HEK293T (cell line): Measurements from ENCODE around the gene TMCC3.

Experiments
- BHLHE40 ChIP-seq: fragments of 450-650 bp; IDR thresholded peaks from 2 replicates; pipeline ENCODE4 v1.6.1; 2016; ENCODE audit warnings: mild to moderate bottlenecking, moderate library complexity, borderline replicate concordance
- ELF4 ChIP-seq: fragments of 450-650 bp; IDR thresholded peaks from 2 replicates; pipeline ENCODE4 v1.6.1; 2017; ENCODE audit warnings: antibody characterized with exemption
- FOXK2 ChIP-seq: fragments of 450-650 bp; IDR thresholded peaks from 2 replicates; pipeline ENCODE4 v1.6.1; 2016; ENCODE audit warnings: mild to moderate bottlenecking
- FOXM1 ChIP-seq: fragments of 450-650 bp; IDR thresholded peaks from 2 replicates; pipeline ENCODE4 v1.6.1; 2017; ENCODE audit warnings: mild to moderate bottlenecking, borderline replicate concordance
- HDGF ChIP-seq: fragments of 450-650 bp; IDR thresholded peaks from 2 replicates; pipeline ENCODE4 v1.6.1; 2017; ENCODE audit warnings: antibody characterized with exemption, borderline replicate concordance
- L3MBTL2 ChIP-seq: fragments of 450-650 bp; conservative IDR thresholded peaks from 2 replicates; pipeline ENCODE4 v1.6.1; 2016; ENCODE audit warnings: mild to moderate bottlenecking
- LEF1 ChIP-seq: fragments of 450-650 bp; IDR thresholded peaks from 2 replicates; pipeline ENCODE4 v1.6.1; 2017; ENCODE audit warnings: mild to moderate bottlenecking, borderline replicate concordance
- NFRKB ChIP-seq: fragments of 450-650 bp; IDR thresholded peaks from 2 replicates; pipeline ENCODE4 v1.6.1; 2016; ENCODE audit warnings: mild to moderate bottlenecking, moderate library complexity
- SP1 ChIP-seq: fragments of 450-650 bp; IDR thresholded peaks from 2 replicates; pipeline ENCODE4 v1.6.1; 2017
- TARDBP ChIP-seq: fragments of 450-650 bp; IDR thresholded peaks from 2 replicates; pipeline ENCODE4 v1.6.1; 2016
- ZNF384 ChIP-seq: fragments of 450-650 bp; IDR thresholded peaks from 2 replicates; pipeline ENCODE4 v1.6.1; 2016
- TF ChIP-seq, protein P1 (sequence below): fragments of 450-650 bp; IDR thresholded peaks from 2 replicates; pipeline ENCODE4 v1.6.1; 2016

DNA sequence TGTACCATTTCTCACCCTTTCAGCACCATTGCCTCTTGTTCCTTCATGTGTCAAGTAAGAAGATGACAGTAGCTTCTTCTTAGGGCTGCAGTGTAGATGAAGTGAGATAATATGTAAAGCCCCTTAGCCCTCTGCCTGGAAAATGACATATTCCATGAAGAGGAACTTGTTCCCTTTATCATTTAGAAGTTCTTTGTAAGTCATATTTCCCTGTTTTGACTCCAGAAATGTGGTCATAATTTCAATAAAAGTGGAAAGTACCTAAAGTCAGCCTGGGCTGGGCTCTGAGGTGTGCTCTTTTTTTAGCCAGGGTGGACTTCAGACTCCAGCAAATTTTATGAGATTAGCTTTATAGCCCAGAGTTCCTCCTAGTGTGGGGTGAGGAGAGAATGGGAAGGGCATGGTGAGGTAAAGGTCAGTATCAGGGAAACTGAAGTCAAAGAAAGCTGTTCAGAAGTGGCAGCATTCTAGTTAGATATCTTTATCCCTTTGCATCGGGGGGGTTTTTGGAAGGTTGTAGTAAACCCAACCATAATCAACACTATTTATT lies 92.5 kb downstream of the TMCC3 start:
- TF ChIP-seq FOXM1 (no peak), FOXK2 (no peak), HDGF (no peak), TARDBP (no peak), ELF4 (no peak), BHLHE40 (no peak), L3MBTL2 (no peak), SP1 (no peak), ZNF384 (no peak), LEF1 (no peak), NFRKB (no peak)
- TF ChIP-seq, protein P1, sequence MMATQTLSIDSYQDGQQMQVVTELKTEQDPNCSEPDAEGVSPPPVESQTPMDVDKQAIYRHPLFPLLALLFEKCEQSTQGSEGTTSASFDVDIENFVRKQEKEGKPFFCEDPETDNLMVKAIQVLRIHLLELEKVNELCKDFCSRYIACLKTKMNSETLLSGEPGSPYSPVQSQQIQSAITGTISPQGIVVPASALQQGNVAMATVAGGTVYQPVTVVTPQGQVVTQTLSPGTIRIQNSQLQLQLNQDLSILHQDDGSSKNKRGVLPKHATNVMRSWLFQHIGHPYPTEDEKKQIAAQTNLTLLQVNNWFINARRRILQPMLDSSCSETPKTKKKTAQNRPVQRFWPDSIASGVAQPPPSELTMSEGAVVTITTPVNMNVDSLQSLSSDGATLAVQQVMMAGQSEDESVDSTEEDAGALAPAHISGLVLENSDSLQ = no peak
